Limb (tissue), 2 donors: ENCODE measurements around the gene CES3.

Experiments used
- DNase-seq, 2 donors: peaks; one replicate each; pipeline ENCODE4 v3.0.0-alpha.2; 2016; ENCODE audit errors: extremely low spot score in 2 of 2

CES3 gene, protein sequence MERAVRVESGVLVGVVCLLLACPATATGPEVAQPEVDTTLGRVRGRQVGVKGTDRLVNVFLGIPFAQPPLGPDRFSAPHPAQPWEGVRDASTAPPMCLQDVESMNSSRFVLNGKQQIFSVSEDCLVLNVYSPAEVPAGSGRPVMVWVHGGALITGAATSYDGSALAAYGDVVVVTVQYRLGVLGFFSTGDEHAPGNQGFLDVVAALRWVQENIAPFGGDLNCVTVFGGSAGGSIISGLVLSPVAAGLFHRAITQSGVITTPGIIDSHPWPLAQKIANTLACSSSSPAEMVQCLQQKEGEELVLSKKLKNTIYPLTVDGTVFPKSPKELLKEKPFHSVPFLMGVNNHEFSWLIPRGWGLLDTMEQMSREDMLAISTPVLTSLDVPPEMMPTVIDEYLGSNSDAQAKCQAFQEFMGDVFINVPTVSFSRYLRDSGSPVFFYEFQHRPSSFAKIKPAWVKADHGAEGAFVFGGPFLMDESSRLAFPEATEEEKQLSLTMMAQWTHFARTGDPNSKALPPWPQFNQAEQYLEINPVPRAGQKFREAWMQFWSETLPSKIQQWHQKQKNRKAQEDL

DNA sequence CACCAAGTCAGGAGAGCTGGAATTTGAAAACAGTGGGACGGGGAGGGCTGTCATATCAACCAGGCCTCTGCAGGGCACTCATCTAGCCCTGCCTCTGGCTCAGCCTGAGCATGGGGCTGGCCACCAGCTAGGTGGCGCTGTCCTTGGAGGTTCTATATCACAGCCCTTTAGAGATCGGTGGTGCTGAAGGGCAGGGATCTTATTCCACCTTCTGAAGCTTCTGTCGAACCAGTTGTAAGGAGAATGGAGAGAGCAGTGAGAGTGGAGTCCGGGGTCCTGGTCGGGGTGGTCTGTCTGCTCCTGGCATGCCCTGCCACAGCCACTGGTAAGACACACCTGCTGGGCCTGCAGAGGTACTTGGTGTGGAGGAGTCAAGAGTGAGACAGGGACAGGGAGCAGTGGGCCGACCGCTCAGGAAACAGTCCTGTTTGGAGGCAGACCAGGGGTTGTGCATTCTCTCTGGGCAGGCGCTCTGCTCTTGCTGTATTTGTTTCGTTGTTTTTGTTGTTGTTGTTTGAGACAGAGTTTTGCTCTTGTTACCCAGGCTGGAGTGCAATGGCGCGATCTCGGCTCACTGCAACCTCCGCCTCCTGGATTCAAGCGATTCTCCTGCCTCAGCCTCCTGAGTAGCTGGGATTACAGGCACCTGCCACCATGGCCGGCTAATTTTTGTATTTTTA, at the start of gene CES3:
Gene CES3, plus strand, starts transcription at position 202 of the 680 bp plus-strand sequence. Its CDS starts 42 bp downstream, at position 244.
- peak; percentile 37 to 58 for DNase-seq

DNA sequence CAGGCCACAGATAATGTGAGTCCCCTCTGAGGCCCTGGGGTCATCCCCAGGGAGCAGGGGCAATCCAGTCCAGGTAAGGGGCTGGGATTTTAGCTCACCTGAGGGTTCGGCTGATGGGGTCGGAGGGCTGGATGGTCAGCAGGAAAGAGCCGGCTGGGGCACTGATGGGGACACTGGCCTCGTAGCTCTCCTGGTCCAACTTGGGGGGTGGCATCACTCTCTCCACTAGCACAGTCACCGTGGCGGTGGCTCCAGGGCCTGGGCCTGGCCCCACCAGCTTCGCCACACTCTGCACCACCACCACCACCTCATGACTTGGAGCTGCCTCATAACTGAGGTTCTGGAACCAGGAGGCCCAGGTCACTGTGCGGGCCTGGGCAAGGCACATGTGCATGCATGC, 49.3 kb upstream of the CES3 start:
- no peak for DNase-seq

GRCh38 chr16:66913081-66913480, 48.0 kb upstream of the CES3 start:
- DNase-seq, result no peak

DNA sequence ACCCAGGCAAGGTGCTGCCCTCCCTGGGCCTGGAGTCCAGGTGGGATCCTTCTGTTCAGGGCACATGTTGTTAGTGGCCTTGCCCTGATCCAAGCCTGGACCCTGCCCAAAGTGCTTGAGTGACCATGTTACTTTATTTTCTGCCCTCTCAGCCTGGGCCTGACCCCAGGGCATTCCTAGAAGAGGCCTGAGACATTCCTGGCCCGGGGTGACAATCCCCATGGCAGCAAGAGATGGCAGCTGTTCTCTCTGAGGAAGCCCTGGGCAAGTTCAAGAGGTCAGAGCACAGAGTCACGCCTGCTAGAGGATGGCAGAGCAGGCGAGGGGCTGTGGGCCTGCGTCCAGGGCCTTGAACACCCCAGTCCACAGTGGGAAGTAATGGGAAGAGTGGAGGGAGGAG, 47.4 kb upstream of the CES3 start:
- no peak for DNase-seq

- DNase-seq, result no peak
Measured at GRCh38 chr16:66914541-66914940, 46.5 kb upstream of the CES3 start.

DNA sequence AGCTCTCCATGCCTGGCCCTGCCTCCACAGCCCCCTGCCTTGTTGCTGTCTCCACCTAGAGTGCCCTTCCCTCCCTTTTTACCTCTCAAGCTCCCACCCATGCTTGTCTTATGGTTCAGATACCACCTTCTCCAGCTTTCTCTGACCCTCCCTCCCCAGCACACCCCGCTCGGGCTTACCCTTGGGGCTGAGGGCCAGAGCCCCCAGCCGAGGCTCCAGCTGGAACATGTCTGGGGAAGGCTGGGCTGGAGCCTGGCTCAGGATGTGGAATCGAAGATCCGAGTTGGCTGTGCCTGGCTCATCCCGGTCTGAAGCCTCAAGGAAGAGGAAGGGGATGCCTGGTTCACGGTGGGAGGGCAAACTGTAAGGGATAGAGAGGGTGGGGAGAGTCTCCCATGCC, 46.0 kb upstream of the CES3 start:
- DNase-seq, result no peak

GRCh38 chr16:66916518-66916917, 44.5 kb upstream of the CES3 start:
- DNase-seq, result no peak

- DNase-seq, result no peak
Measured at GRCh38 chr16:66917741-66918140, 43.3 kb upstream of the CES3 start.

DNA sequence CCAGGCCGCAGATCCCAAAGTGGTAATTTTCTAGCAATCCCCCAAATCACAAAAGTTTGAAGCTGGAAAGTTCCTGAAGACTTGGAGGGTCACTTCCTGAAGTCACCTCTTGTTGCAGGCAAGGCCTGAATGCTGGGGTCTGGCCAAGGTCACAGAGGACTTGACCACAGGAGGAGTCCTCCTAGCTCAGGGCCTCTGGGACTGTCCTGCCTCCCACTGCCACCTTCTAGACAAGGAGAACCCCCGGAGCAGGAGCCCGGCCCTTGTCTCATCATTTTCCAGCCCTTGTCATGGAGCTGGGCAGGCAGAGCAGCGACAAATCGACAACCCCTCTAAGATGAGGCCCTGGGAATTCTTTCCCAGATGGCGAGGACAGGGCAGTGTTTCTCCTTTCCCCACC, 42.7 kb upstream of the CES3 start:
- no peak for DNase-seq

DNA sequence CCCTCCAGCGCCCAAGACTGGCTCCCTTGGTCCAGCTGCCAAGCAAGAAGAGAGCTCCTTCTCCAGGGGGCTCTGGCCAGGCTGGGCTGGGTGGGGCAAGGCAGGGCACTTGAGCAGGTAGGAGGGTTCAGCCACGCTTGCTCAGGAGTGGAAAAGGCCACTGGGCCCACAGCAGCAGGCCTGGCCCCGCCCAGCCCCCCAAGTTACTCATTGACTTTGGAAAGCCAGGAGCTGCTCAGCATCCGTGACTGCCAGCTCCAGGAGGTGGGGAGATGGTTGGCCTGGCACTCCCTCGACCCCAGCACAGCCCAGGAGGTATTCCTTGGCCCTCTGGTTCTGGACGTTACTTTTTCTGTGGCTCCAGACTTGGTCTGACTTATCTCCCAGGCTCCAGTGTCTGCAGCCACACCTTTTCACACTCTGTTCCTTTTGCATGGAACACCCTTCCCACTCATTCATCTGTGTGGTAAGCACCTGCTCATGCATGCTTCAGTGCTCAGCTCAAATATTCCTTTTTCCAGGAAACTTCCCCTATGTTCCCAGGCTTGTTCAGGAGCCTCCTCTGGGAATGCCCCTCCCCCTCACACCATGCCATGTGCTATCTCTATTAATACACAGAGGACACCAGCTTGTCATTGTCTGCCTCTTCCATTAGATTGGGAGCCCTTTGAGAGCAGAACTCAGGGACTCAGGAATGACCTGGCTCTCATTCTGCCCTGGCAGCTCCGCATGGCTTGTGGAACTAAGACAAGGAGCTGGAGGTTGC, 42.1 kb upstream of the CES3 start, which contains the start of gene CDH16:
Gene CDH16, minus strand, starts transcription at position 83 of the 766 bp plus-strand sequence. CDS start 820 bp downstream, outside the sequence.
- DNase-seq, result no peak

GRCh38 chr16:66919569-66920298, 41.3 kb upstream of the CES3 start:
- no peak for DNase-seq

DNA sequence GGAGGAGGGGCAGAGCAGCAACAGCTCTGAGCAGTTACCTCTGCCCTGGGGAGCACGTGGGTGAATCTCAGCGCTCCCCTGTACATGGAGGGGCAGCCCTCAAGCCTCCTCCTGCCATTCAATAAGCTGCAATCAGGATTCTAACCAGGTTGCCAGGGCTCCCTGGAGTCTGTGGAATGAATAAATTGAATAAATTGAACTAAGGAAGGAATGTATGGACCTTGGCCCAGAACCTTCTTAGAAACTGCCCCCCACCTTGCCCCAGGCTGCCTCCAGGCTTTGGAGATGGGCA, 40.8 kb upstream of the CES3 start:
- no peak for DNase-seq

DNA sequence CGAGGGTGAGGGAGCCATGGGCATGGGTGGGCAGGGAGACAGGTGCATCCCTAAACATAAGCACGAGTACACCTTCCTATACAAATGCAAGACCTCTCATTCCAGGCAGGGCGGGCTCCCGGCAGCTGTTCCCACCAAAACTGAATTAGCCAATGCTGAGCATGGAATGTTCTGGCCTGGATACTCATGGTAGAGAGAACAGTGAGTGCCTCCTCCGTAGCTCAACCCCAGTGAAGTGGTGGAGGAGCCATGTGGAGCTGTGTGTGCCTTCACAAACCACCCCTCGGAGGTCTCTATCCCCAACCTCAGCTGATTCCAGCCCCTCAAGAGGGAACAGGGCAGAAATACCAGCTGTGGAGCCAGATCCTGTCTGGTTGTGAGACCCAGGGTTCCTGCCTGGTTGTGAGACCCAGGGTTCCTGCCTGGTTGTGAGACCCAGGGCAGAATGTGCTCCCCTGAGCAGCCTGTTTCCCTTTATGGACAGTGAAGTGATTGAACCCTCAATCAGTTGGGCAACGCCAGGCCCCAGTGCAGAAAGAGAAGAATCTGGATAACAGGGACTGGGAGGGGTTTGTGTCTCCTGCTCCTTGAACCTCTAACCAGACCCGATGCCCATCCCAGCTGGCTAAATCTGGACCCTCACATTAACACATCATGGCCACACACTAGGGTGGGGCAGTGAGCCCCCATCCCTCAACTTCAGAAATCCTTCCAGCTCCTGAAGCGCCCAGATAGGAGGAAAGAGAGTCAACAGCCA, 40.0 kb upstream of the CES3 start:
- DNase-seq, result no peak

GRCh38 chr16:66921729-66922450, 39.2 kb upstream of the CES3 start:
- DNase-seq, result no peak

- DNase-seq, result no peak
Measured at GRCh38 chr16:66923247-66923731, 37.8 kb upstream of the CES3 start.

DNA sequence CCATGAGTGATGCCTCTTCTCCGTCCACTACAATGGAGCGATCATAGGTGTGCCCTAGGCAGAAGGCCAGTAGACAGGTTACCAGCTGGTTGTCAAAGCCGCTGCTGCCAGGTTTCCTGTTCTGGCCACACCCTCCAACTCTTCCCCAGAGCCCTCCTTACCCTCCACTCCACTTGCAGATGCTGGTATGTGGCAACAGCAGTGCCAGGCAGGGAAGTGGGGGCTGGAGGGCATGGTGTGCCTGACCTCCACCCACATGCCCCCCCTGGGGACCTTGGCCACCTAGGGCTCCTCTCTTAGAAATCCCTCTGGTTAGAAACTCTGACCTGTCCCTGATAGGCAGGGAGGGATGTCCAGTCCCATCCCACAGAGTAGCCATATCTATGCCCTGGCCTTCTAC, 37.2 kb upstream of the CES3 start:
- DNase-seq, result no peak

- no peak for DNase-seq
Measured at GRCh38 chr16:66924527-66925321, 36.3 kb upstream of the CES3 start.

GRCh38 chr16:66925322-66925840, 35.7 kb upstream of the CES3 start, which contains the start of gene RRAD:
TSS of gene RRAD (minus strand) at chr16:66925535. CDS start at chr16:66925179, 356 bp downstream.
- no peak for DNase-seq
